ENCODE results near the gene POTEI.
"Not testable (repeated sequence)": the region's sequence is repeated elsewhere in the genome, so short reads cannot be mapped to it uniquely, and the experiment has no call there.

DNA sequence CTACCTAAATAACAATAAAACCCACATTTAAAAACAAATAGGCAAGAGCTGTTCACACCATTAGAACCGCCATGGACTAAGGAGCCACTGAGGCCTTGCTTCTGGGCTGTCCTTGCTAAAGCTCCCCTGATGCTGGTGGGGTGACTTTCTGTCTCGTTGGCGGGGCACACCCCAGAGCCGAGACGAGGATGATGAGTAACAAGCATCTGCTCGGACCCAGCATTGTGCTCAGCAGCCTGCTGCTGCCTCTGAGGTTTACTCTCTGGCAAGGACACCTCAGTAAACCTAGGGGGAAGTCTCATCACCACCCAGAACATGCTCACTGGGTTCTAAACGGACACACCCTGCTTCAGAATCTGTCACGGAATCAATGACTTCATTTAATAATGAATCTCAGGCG, 22.5 kb upstream of the POTEI start:
- TF ChIP-seq, protein P1, sequence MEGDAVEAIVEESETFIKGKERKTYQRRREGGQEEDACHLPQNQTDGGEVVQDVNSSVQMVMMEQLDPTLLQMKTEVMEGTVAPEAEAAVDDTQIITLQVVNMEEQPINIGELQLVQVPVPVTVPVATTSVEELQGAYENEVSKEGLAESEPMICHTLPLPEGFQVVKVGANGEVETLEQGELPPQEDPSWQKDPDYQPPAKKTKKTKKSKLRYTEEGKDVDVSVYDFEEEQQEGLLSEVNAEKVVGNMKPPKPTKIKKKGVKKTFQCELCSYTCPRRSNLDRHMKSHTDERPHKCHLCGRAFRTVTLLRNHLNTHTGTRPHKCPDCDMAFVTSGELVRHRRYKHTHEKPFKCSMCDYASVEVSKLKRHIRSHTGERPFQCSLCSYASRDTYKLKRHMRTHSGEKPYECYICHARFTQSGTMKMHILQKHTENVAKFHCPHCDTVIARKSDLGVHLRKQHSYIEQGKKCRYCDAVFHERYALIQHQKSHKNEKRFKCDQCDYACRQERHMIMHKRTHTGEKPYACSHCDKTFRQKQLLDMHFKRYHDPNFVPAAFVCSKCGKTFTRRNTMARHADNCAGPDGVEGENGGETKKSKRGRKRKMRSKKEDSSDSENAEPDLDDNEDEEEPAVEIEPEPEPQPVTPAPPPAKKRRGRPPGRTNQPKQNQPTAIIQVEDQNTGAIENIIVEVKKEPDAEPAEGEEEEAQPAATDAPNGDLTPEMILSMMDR (IDR thresholded peaks at IDR 0.05): not testable (repeated sequence)
- TF ChIP-seq POLR2A, EP300 (IDR thresholded peaks at IDR 0.05): not testable (repeated sequence)
